HG03354 (cell line): ENCODE measurements around the gene RGS1.

Experiments
- ATAC-seq: cut with Tn5 transposase; IDR thresholded peaks from one replicate; pipeline ENCODE4 v1.9.1; 2021; ENCODE audit warnings: mild to moderate bottlenecking; ENCODE audit not compliant: unreplicated experiment, poor library complexity, severe bottlenecking

The RGS1 gene

GRCh38 chr1:192609110-192610079 is 33.8 kb downstream of the RGS1 start:
- ATAC-seq: peak; percentile 99

GRCh38 chr1:192610112-192610889 is 34.7 kb downstream of the RGS1 start:
- no peak for ATAC-seq

- peak; percentile 76 for ATAC-seq
Measured at GRCh38 chr1:192615055-192615454, 39.5 kb downstream of the RGS1 start.

GRCh38 chr1:192620071-192620635 is 44.6 kb downstream of the RGS1 start:
- ATAC-seq: no peak

DNA sequence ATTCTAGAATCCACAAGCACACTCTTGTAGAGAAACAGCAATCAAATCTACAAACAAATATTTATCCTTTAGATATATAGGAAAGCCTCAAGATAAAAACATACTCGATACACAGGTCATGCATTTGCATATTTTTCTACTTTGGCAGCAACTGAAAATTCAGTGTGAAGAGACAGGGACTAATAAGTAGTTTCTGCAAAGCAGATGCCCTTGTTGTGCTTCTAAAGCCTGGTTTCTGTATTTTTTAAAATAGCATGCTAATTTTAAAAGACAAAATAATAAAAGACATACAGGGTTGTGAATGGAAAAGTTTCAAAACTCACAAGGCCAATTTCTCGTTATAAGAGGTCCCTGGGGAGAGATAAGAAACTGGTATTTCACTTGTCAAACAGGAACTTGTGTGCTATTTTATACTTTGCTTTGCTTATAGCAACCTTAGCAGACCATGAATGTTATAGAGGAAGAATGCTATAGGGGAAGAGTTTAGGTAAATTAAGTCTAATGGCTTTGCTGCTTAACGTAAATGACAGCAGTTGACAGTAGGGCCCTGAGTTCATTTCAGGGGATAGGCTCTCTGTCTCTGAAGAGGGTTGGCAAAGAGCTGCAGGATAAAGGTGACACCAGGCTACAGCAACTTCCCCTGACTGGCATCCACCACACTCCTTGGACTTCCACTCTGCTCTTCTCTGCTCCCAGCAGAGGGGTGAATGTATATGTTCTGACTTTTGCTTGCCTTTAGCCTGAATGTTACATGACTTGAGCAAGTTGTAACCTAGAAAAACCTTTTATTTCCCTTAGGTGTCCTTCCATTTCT is 51.0 kb downstream of the RGS1 start:
- ATAC-seq: peak; percentile 94

GRCh38 chr1:192627901-192628300 is 52.3 kb downstream of the RGS1 start:
- ATAC-seq: peak; percentile 30

GRCh38 chr1:192628396-192629057 is 53.0 kb downstream of the RGS1 start:
- no peak for ATAC-seq

DNA sequence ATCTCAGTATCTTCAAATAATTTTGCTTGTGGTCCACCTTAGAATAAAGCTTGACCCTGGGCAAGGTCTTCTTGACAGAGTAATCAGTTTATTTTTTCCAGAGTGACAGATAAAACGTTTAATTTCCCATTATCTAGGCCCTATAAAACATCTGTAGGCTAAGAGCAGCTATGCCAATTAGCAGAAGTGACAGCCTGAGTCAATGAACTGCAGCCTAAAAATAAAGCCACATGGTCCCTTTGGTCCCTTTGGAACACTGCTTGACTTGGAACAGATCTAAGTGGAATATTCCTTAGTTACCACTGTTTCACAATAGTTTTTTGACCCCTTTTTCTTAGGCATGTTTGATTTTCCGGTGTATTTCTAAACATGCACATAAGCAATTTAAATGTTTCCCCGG is 54.0 kb downstream of the RGS1 start:
- no peak for ATAC-seq
